Stimulated activated CD4-positive, alpha-beta T cell treated with anti-CD3 and anti-CD28 coated beads, TNF-alpha, amount 100 ng/mL, for 4 hours (primary cell): ENCODE data around the gene CTNNA1.

Source experiments
- DNase-seq, 3 experiments: peaks; one replicate each; pipeline ENCODE4 v3.0.0-alpha.2; 2020; ENCODE audit warnings: low read depth in 3 of 3

CTNNA1 gene

GRCh38 chr5:138948471-138949222 lies 195.4 kb downstream of the CTNNA1 start:
- no peak for DNase-seq

- DNase-seq, result no peak
Measured at GRCh38 chr5:138949223-138949574, 196.0 kb downstream of the CTNNA1 start.

- no peak for DNase-seq
Measured at GRCh38 chr5:138949988-138950387, 196.8 kb downstream of the CTNNA1 start.

GRCh38 chr5:138950421-138951031 lies 197.3 kb downstream of the CTNNA1 start:
- DNase-seq, result no peak

GRCh38 chr5:138951091-138951985 lies 198.1 kb downstream of the CTNNA1 start:
- no peak for DNase-seq

GRCh38 chr5:138951986-138952735 lies 198.9 kb downstream of the CTNNA1 start:
- DNase-seq, result no peak

- no peak for DNase-seq
Measured at GRCh38 chr5:138952962-138953361, 199.7 kb downstream of the CTNNA1 start.

- DNase-seq, result no peak
Measured at GRCh38 chr5:138953387-138954256, 200.4 kb downstream of the CTNNA1 start.

GRCh38 chr5:138954257-138955012 lies 201.2 kb downstream of the CTNNA1 start:
- DNase-seq, result no peak

GRCh38 chr5:138955013-138955660 lies 201.9 kb downstream of the CTNNA1 start:
- no peak for DNase-seq

- DNase-seq, result no peak
Measured at GRCh38 chr5:138955671-138956295, 202.6 kb downstream of the CTNNA1 start.

- no peak for DNase-seq
Measured at GRCh38 chr5:138956801-138957200, 203.6 kb downstream of the CTNNA1 start.

GRCh38 chr5:138960145-138960692 lies 207.0 kb downstream of the CTNNA1 start:
- DNase-seq, result no peak

- no peak for DNase-seq
Measured at GRCh38 chr5:138961221-138961620, 208.0 kb downstream of the CTNNA1 start.

- DNase-seq, result no peak
Measured at GRCh38 chr5:138961729-138962128, 208.5 kb downstream of the CTNNA1 start.

- no peak for DNase-seq
Measured at GRCh38 chr5:138962614-138963370, 209.6 kb downstream of the CTNNA1 start.

- DNase-seq, result no peak
Measured at GRCh38 chr5:138963763-138964371, 210.6 kb downstream of the CTNNA1 start.
